ENCODE results near the gene MFN1. TPM values are rescaled to one million over a fixed set of nuclear protein-coding genes. Genes with fewer than 3 reads are reported as not detected.
A peak's percentile ranks its signal among the peaks of the same experiment; 100 is the strongest.

The MFN1 gene
- total and polyA plus RNA-seq, 4 donors = 54.2 to 81.3 (median 56.3) TPM

DNA sequence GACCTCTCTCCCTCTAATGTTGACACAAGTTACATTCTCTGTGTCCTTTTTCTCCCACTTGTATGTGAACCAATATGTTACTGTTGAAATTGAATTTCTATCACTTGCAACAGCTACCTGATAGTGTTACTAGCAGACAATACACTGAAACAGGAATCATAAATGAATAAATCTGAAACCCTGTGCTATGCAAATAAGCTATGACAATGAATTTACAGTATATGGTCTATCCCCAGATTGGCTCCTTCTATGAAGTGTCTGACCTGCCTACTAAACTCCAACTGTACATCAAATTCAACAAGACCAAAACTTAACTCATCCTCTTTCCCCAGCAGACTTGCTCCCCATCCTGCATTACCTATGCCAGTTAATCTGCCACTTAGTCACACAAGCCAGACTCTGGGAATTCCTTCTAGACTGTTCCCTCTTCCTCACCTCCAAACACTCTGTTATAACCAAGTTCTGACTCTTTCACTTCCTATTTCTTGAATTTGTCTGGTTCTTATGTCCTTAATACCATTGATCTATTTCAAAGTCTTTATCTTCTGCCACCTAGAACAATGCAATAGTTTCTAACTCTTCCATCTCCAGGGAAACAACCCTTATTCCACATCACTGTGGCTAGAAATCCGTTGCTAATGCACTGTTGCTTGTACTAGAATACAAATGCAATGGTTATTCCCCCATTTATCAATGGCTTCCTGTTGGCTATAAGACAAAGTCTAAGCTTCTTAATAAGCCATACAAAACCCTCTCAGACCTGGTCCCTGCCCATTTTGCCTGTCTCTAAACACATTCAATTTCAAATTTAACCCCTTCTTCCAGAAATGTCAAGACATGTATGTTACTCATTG lies 38.1 kb upstream of the MFN1 start:
- H3K36me3 ChIP-seq (ENCODE audit: control insufficient read depth, insufficient read depth, low read length) = no peaks in the 10 kb centered on the region
- H3K27me3 ChIP-seq (ENCODE audit: control insufficient read depth, insufficient read depth, low read length) = no peaks in the 10 kb centered on the region
- H3K27ac ChIP-seq (ENCODE audit: low read depth, low read length) = no peak overlapping the region
- no CpG with 5 or more reads among the region's 1 CpG for WGBS (ENCODE audit: insufficient coverage)
- peak in 2 of 6 donors; percentile 10 to 56 for DNase-seq (ENCODE audit: low read depth in 4 of 6, low spot score in 6 of 6)
- no peaks in the 10 kb centered on the region for H3K4me1 ChIP-seq (ENCODE audit: control insufficient read depth, insufficient read depth, low read length)
- no peaks in the 10 kb centered on the region for H3K9me3 ChIP-seq (ENCODE audit: control insufficient read depth, insufficient read depth, low read length)
- no peak overlapping the region for H3K4me3 ChIP-seq (ENCODE audit: low read depth, low read length)

GRCh38 chr3:179318876-179319275 lies 28.6 kb upstream of the MFN1 start:
- Histone ChIP-seq H3K27ac (ENCODE audit: low read depth, low read length) (no peak overlapping the region), H3K9me3 (ENCODE audit: control insufficient read depth, insufficient read depth, low read length) (no peaks in the 10 kb centered on the region), H3K4me3 (ENCODE audit: low read depth, low read length) (no peak overlapping the region), H3K27me3 (ENCODE audit: control insufficient read depth, insufficient read depth, low read length) (no peaks in the 10 kb centered on the region), H3K4me1 (ENCODE audit: control insufficient read depth, insufficient read depth, low read length) (peaks cover 4% of the 10 kb centered on the region), H3K36me3 (ENCODE audit: control insufficient read depth, insufficient read depth, low read length) (no peaks in the 10 kb centered on the region)
- WGBS (ENCODE audit: insufficient coverage) = 88% methylated on average over 1 of the region's 2 CpGs
- DNase-seq (ENCODE audit: low read depth in 4 of 6, low spot score in 6 of 6) = no peak

DNA sequence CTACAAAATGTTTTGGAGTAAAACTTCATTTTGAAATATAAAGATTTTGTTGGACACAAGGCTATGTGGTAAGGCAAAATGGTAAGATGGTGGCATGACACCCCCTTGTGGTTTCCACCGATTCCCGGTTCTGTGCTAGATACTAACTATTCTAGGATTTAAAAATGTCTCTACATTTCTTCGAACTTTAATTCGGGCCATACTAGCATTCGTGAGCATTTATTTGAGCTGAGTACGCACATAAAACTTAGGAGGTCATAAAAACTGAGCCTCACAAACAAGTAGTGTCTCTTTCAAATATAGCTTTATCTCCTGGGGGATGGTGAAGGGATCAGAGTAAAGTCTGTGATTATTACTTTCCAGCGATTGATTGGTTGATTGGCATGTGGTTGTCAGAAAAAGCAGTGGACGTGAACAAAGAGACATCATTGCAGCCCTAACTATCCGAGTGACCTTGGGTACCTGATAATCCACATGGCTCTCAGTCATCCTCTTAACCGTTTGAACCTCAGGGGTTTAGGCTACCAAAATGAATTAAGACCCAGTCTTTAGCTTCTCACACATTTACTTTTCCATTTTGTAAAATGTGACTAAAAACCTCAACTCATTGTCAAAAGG lies 25.7 kb upstream of the MFN1 start:
- Histone ChIP-seq H3K4me1 (ENCODE audit: control insufficient read depth, insufficient read depth, low read length) (peaks cover 9% of the 10 kb centered on the region), H3K36me3 (ENCODE audit: control insufficient read depth, insufficient read depth, low read length) (peaks cover 13% of the 10 kb centered on the region), H3K27me3 (ENCODE audit: control insufficient read depth, insufficient read depth, low read length) (no peaks in the 10 kb centered on the region), H3K27ac (ENCODE audit: low read depth, low read length) (peak overlapping the region; percentile 90), H3K4me3 (ENCODE audit: low read depth, low read length) (peak overlapping the region; percentile 78), H3K9me3 (ENCODE audit: control insufficient read depth, insufficient read depth, low read length) (no peaks in the 10 kb centered on the region)
- peak in 3 of 6 donors; percentile 22 to 76 (median 65) for DNase-seq (ENCODE audit: low read depth in 4 of 6, low spot score in 6 of 6)
- WGBS (ENCODE audit: insufficient coverage) = 35% methylated on average over 5 of the region's 10 CpGs

- Histone ChIP-seq H3K4me1 (ENCODE audit: control insufficient read depth, insufficient read depth, low read length) (peaks cover 9% of the 10 kb centered on the region), H3K36me3 (ENCODE audit: control insufficient read depth, insufficient read depth, low read length) (peaks cover 13% of the 10 kb centered on the region), H3K27ac (ENCODE audit: low read depth, low read length) (peak within 1 kb of the TSS; percentile 96), H3K9me3 (ENCODE audit: control insufficient read depth, insufficient read depth, low read length) (no peaks in the 10 kb centered on the region), H3K27me3 (ENCODE audit: control insufficient read depth, insufficient read depth, low read length) (no peaks in the 10 kb centered on the region), H3K4me3 (ENCODE audit: low read depth, low read length) (peak within 1 kb of the TSS; percentile 89)
- under 1% methylated on average over 72 of the region's 75 CpGs for WGBS (ENCODE audit: insufficient coverage)
- peak in 5 of 6 donors; percentile 63 to 95 (median 75) for DNase-seq (ENCODE audit: low read depth in 4 of 6, low spot score in 6 of 6)
Observed at GRCh38 chr3:179322286-179323196, 25.0 kb upstream of the MFN1 start, which contains the start of gene ZNF639. Gene ZNF639 (plus strand): TSS chr3:179323031. CDS start chr3:179328294, 5,263 bp downstream.

DNA sequence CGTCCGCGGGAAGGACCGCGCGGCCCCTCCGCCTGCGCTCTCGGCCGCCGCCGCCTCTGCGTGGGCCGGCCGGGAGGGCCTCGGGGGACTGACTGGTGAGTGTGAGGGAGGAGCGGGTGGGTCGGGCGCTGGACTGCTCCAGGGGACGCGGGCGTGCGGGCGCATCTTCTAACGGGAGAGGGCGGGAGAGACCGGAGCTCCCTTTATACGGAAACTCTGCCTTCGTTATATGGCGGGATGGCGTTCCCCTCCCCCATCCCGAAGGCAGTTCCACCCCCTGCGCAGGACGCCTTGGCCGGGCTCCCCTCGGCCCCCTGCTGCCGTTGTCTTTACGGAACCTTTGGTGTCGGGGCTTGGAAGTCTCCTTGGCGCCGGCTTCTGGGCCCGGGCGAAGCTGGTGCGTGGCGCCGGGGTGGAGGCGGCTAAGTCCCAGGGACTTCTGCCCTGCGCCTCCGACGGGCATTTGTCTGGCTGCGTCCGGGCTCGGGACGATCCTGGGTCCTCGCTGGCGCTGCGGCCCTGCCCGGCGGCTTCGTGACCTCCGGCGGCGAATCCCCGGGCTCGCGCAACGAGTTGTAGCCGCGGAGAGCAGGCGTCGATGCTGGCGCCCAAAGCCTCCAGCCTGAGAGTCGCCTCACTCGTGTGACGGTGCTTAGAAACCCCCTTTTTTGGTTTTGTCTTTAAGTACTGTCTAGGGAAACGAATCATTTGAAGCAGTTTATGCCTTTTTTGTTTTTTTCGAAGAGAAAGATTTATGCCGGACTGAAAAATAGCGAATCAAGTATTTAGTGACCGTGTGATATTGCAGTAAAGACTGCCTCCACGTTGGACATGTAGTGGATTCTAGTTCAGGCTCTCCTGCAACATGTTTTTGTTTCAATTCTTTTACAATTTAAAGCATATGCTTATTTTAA lies 24.1 kb upstream of the MFN1 start:
- under 1% methylated on average over 77 of the region's 81 CpGs for WGBS (ENCODE audit: insufficient coverage)
- peaks cover 13% of the 10 kb centered on the region for H3K36me3 ChIP-seq (ENCODE audit: control insufficient read depth, insufficient read depth, low read length)
- peak overlapping the region; percentile 89 for H3K4me3 ChIP-seq (ENCODE audit: low read depth, low read length)
- H3K4me1 ChIP-seq (ENCODE audit: control insufficient read depth, insufficient read depth, low read length) = peaks cover 9% of the 10 kb centered on the region
- peak overlapping the region; percentile 96 for H3K27ac ChIP-seq (ENCODE audit: low read depth, low read length)
- H3K27me3 ChIP-seq (ENCODE audit: control insufficient read depth, insufficient read depth, low read length) = no peaks in the 10 kb centered on the region
- H3K9me3 ChIP-seq (ENCODE audit: control insufficient read depth, insufficient read depth, low read length) = no peaks in the 10 kb centered on the region
- peak in 3 of 6 donors; percentile 61 to 87 (median 83) for DNase-seq (ENCODE audit: low read depth in 4 of 6, low spot score in 6 of 6)

DNA sequence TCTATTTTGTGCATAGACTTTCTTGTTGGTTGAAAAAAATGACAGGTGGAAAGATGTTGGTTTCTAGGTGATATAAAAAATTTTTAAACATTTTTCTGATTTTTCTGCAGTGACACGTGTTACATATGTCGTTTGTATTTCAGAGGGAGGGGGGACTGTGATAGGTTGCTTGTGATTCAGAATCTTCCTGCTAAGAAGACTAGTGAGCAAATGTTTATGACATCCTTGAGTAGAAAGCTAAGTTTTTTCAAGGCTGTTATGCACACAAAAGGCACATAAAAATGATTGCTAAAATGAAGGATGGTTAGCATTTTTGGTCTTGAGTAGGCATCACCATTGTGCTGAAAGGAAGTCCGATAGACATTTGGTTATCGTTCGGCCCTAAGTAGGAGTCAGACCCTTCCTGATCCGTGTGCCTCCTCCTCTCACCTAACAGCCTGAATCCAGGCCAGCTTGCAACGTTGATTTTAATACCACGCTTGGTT lies 23.2 kb upstream of the MFN1 start:
- Histone ChIP-seq H3K9me3 (ENCODE audit: control insufficient read depth, insufficient read depth, low read length) (no peaks in the 10 kb centered on the region), H3K27ac (ENCODE audit: low read depth, low read length) (peak overlapping the region; percentile 96), H3K36me3 (ENCODE audit: control insufficient read depth, insufficient read depth, low read length) (peaks cover 17% of the 10 kb centered on the region), H3K27me3 (ENCODE audit: control insufficient read depth, insufficient read depth, low read length) (no peaks in the 10 kb centered on the region), H3K4me1 (ENCODE audit: control insufficient read depth, insufficient read depth, low read length) (peaks cover 9% of the 10 kb centered on the region), H3K4me3 (ENCODE audit: low read depth, low read length) (peak overlapping the region; percentile 89)
- WGBS (ENCODE audit: insufficient coverage) = 9% methylated on average over 6 of the region's 8 CpGs
- peak in 2 of 6 donors; percentile 20 to 49 for DNase-seq (ENCODE audit: low read depth in 4 of 6, low spot score in 6 of 6)

GRCh38 chr3:179330438-179330837 lies 17.1 kb upstream of the MFN1 start:
- DNase-seq (ENCODE audit: low read depth in 4 of 6, low spot score in 6 of 6) = no peak
- Histone ChIP-seq H3K9me3 (ENCODE audit: control insufficient read depth, insufficient read depth, low read length) (no peaks in the 10 kb centered on the region), H3K27ac (ENCODE audit: low read depth, low read length) (no peak overlapping the region), H3K4me3 (ENCODE audit: low read depth, low read length) (no peak overlapping the region), H3K4me1 (ENCODE audit: control insufficient read depth, insufficient read depth, low read length) (no peaks in the 10 kb centered on the region), H3K27me3 (ENCODE audit: control insufficient read depth, insufficient read depth, low read length) (no peaks in the 10 kb centered on the region), H3K36me3 (ENCODE audit: control insufficient read depth, insufficient read depth, low read length) (peaks cover 44% of the 10 kb centered on the region)
- WGBS (ENCODE audit: insufficient coverage) = no CpG with 5 or more reads among the region's 1 CpG

DNA sequence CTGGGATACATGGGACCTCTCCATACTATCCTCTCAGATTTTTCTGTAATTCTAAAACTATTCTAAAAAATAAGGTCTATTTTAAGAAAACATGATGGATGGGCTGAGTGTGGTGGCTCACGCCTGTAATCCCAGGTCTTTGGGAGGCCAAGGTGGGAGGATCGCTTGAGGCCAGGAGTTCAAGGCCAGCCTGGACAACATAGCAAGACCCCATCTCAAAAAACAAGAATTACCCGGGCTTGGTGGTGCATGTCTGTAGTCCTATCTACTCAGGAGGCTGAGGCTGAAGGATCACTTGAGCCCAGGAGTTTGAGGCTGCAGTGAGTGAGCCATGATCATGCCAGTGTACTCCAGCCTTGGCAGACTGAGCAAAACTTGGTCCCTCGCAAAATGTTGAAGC lies 15.3 kb upstream of the MFN1 start:
- H3K4me1 ChIP-seq (ENCODE audit: control insufficient read depth, insufficient read depth, low read length) = no peaks in the 10 kb centered on the region
- no peak for DNase-seq (ENCODE audit: low read depth in 4 of 6, low spot score in 6 of 6)
- WGBS (ENCODE audit: insufficient coverage) = 100% methylated on average over 2 of the region's 4 CpGs
- peaks cover 40% of the 10 kb centered on the region for H3K36me3 ChIP-seq (ENCODE audit: control insufficient read depth, insufficient read depth, low read length)
- no peak overlapping the region for H3K4me3 ChIP-seq (ENCODE audit: low read depth, low read length)
- no peaks in the 10 kb centered on the region for H3K9me3 ChIP-seq (ENCODE audit: control insufficient read depth, insufficient read depth, low read length)
- H3K27ac ChIP-seq (ENCODE audit: low read depth, low read length) = no peak overlapping the region
- H3K27me3 ChIP-seq (ENCODE audit: control insufficient read depth, insufficient read depth, low read length) = no peaks in the 10 kb centered on the region
